ENCODE measurements around the gene CABP2. TPM values are rescaled to one million over a fixed set of nuclear protein-coding genes. Genes with fewer than 3 reads are reported as not detected.
"Not testable (repeated sequence)": the region's sequence is repeated elsewhere in the genome, so short reads cannot be mapped to it uniquely, and the experiment has no call there.

The CABP2 gene
- total RNA-seq, 1 donor from 2014 or later = not detected

DNA sequence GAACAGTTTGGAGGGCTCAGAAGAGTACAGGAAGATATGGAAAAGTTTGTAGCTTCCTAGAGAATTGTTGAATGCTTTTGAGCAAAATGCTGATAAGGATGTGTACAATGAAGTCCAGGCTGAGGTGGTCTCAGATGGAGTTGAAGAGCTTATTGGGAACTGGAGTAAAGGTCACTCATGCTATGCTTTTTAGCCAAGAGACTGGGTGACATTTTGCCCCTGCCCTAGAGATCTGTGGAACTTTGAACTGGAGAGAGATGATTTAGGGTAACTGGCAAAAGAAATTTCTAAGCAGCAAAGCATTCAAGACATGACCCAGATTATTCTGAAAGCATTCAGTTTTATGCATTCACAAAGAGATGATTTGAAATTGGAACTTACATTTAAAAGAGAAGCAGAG, 27.9 kb upstream of the CABP2 start:
- peaks cover 26% of the 10 kb centered on the region for H3K27me3 Mint-ChIP-seq (ENCODE audit: unreplicated experiment)
- no peak overlapping the region for H3K4me3 Mint-ChIP-seq (ENCODE audit: unreplicated experiment)
- TF ChIP-seq, protein P1, sequence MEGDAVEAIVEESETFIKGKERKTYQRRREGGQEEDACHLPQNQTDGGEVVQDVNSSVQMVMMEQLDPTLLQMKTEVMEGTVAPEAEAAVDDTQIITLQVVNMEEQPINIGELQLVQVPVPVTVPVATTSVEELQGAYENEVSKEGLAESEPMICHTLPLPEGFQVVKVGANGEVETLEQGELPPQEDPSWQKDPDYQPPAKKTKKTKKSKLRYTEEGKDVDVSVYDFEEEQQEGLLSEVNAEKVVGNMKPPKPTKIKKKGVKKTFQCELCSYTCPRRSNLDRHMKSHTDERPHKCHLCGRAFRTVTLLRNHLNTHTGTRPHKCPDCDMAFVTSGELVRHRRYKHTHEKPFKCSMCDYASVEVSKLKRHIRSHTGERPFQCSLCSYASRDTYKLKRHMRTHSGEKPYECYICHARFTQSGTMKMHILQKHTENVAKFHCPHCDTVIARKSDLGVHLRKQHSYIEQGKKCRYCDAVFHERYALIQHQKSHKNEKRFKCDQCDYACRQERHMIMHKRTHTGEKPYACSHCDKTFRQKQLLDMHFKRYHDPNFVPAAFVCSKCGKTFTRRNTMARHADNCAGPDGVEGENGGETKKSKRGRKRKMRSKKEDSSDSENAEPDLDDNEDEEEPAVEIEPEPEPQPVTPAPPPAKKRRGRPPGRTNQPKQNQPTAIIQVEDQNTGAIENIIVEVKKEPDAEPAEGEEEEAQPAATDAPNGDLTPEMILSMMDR (IDR thresholded peaks at IDR 0.05) = no peak
- H3K36me3 Mint-ChIP-seq (ENCODE audit: unreplicated experiment) = no peaks in the 10 kb centered on the region
- no peaks in the 10 kb centered on the region for H3K4me1 Mint-ChIP-seq (ENCODE audit: unreplicated experiment)
- no peak overlapping the region for H3K27ac Mint-ChIP-seq (ENCODE audit: unreplicated experiment)
- H3K9me3 Mint-ChIP-seq (ENCODE audit: unreplicated experiment) = peaks cover 3% of the 10 kb centered on the region
- DNase-seq (ENCODE audit: extremely low spot score, unreplicated experiment) = no peak

GRCh38 chr11:67548555-67549110, 25.4 kb upstream of the CABP2 start:
- Mint-ChIP-seq H3K9me3 (ENCODE audit: unreplicated experiment) (peaks cover 3% of the 10 kb centered on the region), H3K27ac (ENCODE audit: unreplicated experiment) (no peak overlapping the region), H3K27me3 (ENCODE audit: unreplicated experiment) (peaks cover 33% of the 10 kb centered on the region), H3K4me1 (ENCODE audit: unreplicated experiment) (peaks cover 5% of the 10 kb centered on the region), H3K4me3 (ENCODE audit: unreplicated experiment) (no peak overlapping the region), H3K36me3 (ENCODE audit: unreplicated experiment) (no peaks in the 10 kb centered on the region)
- DNase-seq (ENCODE audit: extremely low spot score, unreplicated experiment) = no peak
- TF ChIP-seq, protein P1 (IDR thresholded peaks at IDR 0.05) = no peak

- not testable (repeated sequence) for H3K4me3 Mint-ChIP-seq (ENCODE audit: unreplicated experiment); H3K4me1 Mint-ChIP-seq (ENCODE audit: unreplicated experiment); H3K27ac Mint-ChIP-seq (ENCODE audit: unreplicated experiment); DNase-seq (ENCODE audit: extremely low spot score, unreplicated experiment); H3K9me3 Mint-ChIP-seq (ENCODE audit: unreplicated experiment); H3K36me3 Mint-ChIP-seq (ENCODE audit: unreplicated experiment)
- peaks cover 33% of the 10 kb centered on the region for H3K27me3 Mint-ChIP-seq (ENCODE audit: unreplicated experiment)
Observed at GRCh38 chr11:67548112-67548511, 24.9 kb upstream of the CABP2 start.

GRCh38 chr11:67545280-67545679, 22.0 kb upstream of the CABP2 start:
- no peaks in the 10 kb centered on the region for H3K9me3 Mint-ChIP-seq (ENCODE audit: unreplicated experiment)
- H3K4me1 Mint-ChIP-seq (ENCODE audit: unreplicated experiment) = peaks cover 5% of the 10 kb centered on the region
- no peaks in the 10 kb centered on the region for H3K36me3 Mint-ChIP-seq (ENCODE audit: unreplicated experiment)
- peaks cover 19% of the 10 kb centered on the region for H3K27me3 Mint-ChIP-seq (ENCODE audit: unreplicated experiment)
- no peak for DNase-seq (ENCODE audit: extremely low spot score, unreplicated experiment)
- no peak overlapping the region for H3K27ac Mint-ChIP-seq (ENCODE audit: unreplicated experiment)
- no peak overlapping the region for H3K4me3 Mint-ChIP-seq (ENCODE audit: unreplicated experiment)
- TF ChIP-seq, protein P1 (IDR thresholded peaks at IDR 0.05) = no peak

GRCh38 chr11:67544616-67545242, 21.5 kb upstream of the CABP2 start:
- no peak overlapping the region for H3K27ac Mint-ChIP-seq (ENCODE audit: unreplicated experiment)
- H3K36me3 Mint-ChIP-seq (ENCODE audit: unreplicated experiment) = no peaks in the 10 kb centered on the region
- TF ChIP-seq, protein P1 (IDR thresholded peaks at IDR 0.05) = no peak
- no peak for DNase-seq (ENCODE audit: extremely low spot score, unreplicated experiment)
- H3K4me3 Mint-ChIP-seq (ENCODE audit: unreplicated experiment) = no peak overlapping the region
- peaks cover 5% of the 10 kb centered on the region for H3K4me1 Mint-ChIP-seq (ENCODE audit: unreplicated experiment)
- no peaks in the 10 kb centered on the region for H3K9me3 Mint-ChIP-seq (ENCODE audit: unreplicated experiment)
- peaks cover 15% of the 10 kb centered on the region for H3K27me3 Mint-ChIP-seq (ENCODE audit: unreplicated experiment)
